AG09319 (cell line): Measurements from ENCODE around the gene METTL26.

Experiments used
- DNase-seq: peaks from one replicate; pipeline ENCODE4 v3.0.0-alpha.2; 2010; ENCODE audit warnings: low read depth; ENCODE audit errors: extremely low read depth
- TF ChIP-seq, protein P1 (sequence below): IDR thresholded peaks from 2 replicates; pipeline ENCODE4 v1.5.1; 2011; ENCODE audit warnings: low read depth, mild to moderate bottlenecking, inconsistent platforms, low read length, moderate library complexity

METTL26 gene

DNA sequence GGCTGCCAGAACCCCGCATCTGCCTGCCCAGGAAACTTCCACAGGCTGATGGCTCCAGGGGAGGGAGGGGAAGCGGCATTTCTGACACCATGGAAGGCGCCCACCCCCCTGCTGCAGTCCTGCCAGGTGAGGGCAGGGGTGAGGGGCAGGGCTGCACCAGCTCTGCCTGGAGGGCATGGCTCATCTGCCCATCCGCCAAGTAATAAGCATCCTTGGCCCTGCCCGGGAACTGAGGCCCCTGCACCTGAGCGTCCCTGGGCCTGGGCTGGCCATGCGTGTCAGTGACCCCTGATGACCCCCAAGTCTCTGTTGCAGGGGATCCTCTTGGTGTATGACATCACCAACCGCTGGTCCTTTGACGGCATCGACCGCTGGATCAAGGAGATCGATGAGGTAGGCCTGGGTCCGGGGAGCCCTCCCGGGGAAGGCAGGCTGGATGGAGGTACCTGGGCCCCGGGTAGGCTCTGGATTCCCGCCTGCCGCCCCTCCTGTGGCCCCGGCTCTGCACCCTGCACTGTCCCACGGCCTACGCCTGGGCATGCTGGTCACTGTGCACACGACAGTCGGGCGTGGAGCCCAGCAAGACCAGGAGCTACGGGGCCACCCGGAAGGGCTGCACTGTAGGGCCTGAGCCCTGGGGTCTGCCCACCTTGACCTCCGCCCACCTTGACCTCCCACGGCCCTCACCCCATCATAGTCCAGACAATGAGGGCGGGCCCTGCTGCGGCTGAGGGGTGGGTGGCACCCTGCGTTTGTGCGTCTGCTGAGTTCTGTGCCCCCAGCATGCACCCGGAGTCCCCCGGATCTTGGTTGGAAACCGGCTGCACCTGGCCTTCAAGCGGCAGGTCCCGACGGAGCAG, 10.8 kb downstream of the METTL26 start:
- DNase-seq: no peak
- TF ChIP-seq, protein P1, sequence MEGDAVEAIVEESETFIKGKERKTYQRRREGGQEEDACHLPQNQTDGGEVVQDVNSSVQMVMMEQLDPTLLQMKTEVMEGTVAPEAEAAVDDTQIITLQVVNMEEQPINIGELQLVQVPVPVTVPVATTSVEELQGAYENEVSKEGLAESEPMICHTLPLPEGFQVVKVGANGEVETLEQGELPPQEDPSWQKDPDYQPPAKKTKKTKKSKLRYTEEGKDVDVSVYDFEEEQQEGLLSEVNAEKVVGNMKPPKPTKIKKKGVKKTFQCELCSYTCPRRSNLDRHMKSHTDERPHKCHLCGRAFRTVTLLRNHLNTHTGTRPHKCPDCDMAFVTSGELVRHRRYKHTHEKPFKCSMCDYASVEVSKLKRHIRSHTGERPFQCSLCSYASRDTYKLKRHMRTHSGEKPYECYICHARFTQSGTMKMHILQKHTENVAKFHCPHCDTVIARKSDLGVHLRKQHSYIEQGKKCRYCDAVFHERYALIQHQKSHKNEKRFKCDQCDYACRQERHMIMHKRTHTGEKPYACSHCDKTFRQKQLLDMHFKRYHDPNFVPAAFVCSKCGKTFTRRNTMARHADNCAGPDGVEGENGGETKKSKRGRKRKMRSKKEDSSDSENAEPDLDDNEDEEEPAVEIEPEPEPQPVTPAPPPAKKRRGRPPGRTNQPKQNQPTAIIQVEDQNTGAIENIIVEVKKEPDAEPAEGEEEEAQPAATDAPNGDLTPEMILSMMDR: no peak

DNA sequence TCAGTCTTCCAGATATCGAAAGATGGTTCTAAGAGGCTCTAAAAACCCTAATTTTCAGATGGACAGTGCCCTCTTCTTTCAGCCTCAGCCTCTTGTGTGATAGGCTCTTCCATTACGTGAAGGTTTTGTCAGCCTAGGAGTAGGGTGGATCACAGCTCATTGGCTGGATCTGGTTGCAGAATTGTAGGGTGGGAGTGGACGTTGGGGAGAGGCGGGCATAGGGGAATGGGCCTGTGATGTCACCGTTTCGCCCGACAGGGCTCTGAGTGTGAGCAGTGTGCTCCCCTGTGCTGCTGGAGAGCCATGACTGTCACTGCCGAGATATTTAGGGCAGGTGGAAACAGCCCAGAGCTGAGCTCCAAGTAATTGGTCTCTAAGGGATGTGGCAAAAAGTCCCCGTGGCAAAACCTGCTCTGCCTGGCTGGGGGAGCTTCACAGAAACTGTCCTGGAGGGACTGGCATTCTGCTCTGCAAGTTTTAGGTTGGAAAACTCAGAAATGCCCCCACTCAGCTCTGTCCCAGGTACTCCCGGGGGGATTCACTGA, 11.5 kb downstream of the METTL26 start:
- no peak for DNase-seq
- TF ChIP-seq, protein P1: no peak

DNA sequence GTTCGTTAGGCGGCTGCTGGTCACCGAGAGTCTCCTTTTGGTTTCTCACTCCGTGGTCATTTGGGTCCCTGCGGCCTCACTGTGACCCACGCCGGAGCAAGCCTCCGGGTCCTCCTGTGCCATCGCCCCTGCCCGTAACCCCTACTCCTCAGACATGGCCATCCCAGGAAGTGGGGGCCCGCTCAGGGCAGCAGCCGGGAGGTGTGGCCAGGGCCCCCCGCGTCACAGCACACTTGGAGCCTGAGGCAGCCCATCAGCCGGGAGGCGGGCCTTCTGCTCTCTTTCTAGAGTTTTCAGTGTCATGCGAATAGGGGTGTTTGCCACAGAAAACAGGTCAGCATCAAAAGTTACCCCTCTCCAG, 13.2 kb downstream of the METTL26 start:
- DNase-seq: no peak
- TF ChIP-seq, protein P1: no peak

DNA sequence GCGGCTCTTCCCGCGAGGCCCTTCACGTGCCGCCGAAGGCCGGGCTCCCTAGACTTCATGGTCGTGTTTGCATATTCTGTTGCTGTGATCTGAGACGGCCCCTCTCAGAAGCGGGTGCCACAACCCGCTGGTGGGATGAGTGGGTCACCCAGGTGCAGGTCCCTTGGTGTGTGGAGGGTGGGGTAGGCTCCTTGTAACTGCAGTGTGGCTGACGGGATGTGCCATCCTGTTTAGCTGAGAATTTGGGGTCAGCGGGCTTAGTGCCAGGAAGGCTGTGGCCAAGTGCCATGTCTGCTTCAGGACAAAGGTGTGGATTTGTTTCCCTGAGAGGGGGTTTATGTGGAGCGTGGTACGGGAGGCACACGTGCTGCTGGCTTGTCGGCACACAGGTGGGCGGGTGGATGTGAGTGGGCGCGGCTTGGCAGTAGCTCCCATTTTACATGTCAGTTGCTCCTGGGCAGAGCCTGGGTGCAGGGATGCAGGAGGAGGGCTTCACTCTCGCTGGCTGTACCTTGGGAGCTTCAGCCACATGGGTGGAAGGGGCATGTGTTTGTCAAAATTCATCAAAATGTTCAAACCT, 14.5 kb downstream of the METTL26 start:
- no peak for DNase-seq
- TF ChIP-seq, protein P1: no peak

DNA sequence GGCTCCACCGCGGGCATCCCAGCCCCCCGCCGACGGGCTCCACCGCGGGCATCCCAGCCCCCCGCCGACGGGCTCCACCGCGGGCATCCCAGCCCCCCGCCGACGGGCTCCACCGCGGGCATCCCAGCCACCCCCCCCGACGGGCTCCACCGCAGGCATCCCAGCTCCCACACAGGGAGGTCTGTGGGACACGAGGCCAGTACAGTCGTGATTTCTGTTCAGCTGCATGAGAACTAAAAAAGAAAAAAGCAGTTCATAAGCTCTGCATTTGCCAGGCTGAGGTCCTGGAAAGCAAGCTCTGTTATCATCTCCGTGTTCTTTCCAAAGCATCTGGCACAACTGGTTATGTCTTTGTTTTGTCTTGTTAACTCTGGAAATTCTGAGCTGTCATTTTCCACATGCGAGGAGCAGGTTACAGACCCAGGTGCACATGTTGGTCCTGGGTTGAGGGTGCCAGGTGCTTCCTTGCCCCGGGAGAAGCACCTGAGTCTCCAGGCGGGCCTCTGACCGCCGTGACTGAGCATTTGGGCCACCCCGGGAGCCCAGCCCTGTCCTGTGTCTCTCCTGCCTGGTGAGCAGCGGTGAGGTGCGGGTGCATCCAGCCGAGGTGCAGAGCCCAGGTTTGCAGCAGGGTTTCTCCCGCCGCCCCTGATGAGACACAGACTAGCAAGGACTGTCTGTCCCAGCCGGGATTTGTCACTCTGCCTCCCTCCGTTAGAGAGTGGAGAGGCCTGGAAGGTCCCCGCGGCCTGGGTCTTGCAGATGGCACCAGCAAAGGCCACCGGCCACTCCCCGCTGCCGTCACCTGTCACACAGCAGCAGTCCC, 15.2 kb downstream of the METTL26 start:
- no peak for DNase-seq
- TF ChIP-seq, protein P1: no peak

DNA sequence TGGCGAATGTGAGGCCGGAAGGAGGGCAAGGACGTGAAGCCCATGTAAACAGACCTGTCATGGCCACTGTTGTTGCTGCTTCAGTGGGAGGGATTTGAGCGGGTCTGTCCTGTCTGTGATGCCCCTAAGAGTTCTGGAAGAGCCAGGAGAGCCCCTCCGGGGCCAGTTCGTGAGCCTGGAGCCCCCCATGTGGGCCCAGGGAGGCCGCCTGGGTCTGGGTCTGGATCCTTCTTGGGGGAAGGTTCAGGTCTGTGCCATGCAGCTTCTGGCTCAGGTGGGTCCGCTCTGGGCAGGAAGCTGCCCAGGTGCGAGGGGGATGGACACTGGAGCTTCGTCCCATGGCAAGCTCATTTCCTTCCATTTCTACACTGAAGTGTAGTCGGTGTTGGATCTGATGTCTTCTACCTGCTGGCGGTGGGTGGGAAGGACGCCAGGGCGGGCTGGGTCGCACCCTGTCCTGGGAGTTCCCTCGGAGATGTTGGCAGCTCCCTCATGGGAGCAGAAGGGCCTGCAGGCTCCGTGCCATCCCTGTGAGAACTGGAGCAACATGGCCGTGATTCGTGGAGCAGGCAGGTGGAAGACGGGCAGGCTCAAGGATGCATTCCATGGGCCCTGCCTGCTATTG, 16.5 kb downstream of the METTL26 start:
- no peak for DNase-seq
- TF ChIP-seq, protein P1: no peak
